DMS153 (cell line): Measurements from ENCODE around the gene MIS18A.
A peak's percentile ranks its signal among the peaks of the same experiment; 100 is the strongest.

Experiments
- DNase-seq: peaks from one replicate; lab custom pipeline; 2025; lab: John Stamatoyannopoulos, UW

Gene MIS18A

DNA sequence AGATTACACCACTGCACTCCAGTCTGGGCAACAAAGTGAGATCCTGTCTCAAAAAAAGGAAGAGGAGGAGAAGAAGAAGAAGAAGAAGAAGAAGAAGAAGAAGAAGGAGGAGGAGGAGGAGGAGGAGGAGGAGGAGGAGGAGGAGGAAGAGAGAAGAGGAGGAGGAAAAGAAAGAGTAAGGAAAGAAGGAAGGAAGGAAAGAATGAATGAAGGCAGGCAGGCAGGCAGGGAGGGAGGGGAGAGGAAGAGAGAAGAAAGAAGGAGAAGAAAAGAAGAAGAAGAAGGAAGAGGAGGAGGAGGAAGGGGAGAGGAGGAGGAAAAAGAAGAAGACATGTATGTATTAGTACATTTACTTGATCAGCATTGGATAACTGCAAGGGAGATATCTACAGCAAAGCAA is 26.7 kb downstream of the MIS18A start:
- no peak for DNase-seq

- DNase-seq: no peak
These were observed 29.2 kb downstream of the MIS18A start for GRCh38 chr21:32249511-32250280.

DNA sequence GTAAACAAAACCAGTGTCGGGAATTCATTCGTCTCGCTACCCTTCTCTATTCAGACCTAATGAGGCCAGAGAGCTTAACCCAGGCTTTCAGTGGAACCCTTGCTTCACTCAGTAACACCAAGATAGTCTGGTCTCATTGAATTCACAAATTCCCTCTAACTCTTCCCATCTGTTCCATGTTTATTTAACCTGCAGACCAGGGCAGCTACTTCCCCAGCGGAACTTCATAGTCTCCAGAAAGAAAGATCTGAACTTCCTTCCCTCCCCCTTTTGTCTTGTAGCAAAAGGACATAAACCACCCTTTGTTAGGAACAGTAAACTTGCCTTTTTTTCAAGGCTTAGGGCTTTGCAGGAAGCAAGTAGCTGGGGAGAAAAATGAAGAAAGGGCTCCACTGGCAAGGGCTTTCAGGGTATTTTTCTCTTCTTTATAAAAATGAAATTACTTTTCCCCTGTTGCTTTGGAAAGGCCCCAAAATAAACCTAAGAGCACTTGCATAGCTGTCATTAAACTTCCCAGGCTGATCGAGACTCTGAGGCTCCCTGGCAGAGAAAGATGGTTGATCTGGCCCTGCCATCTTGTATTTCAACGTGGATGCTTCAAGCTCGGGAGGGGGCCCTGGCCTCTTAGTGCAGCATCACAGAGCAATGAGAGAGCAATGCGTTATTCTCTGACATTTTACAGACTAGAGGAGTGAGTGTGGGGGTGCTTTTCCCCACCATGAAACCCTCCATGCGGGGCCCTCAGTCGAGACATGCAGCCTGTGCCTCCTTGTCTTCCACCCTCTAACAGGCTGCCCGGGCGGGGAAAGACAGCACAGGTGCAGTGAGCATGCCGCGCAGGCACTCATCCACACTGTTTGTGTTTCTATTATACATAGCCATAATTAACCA is 30.0 kb downstream of the MIS18A start:
- peak; percentile 25 for DNase-seq

GRCh38 chr21:32246571-32247140 is 32.2 kb downstream of the MIS18A start:
- no peak for DNase-seq

DNA sequence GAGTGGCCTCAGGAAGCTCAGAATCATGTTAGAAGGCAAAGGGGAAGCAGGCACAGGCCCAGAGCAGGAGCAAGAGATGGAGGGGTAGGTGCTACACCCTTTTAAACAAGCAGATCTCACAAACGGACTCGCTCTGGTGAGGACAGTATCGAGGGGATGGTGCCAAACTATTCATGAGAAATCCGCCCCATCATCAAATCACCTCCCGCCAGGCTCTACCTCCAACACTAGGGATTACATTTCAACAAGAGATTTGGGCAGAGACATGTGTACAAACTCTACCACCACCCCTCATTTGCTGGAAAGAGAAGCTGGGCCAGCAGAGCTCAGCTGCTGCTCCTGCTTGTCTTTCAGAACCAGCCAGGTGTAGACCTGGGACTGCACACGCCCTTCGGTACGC is 32.9 kb downstream of the MIS18A start:
- no peak for DNase-seq

DNA sequence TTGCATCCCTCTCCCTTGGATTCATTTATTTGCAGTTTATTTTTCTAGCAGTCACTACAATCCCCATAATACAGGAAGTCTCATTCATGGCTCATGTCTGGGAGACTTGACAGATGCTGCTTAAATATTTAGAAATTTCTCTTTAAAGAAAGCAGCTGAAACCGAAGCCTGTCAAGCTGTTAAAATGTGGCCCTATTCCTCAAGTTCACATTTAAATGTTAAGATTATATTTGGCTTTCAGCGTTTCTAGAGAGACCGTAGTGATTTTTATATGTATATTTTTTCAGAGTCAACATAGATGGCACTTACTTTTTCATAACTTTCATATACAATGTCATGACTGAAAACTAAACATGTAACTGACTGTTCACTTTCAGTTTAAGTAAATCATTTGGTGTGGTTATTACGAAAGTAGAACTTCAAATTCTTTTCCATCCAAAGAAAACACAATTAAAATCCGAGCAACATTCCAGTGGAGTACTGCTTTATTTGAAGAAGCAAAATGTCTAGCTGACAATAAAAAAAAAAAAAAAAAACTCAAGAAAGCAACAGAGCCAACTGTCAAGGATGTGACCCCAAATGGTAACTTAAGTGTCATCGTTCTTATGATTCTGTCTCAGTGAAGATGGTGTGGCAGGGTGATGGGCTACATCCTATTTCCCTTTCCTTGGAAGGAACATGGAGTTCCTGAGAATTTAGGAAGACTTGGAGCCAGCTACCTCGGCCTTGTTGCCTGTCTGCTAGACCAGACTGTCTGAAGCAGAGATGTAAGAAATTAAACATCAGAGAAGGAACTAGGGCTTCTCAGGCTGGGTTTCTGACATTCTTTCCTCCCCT is 37.8 kb downstream of the MIS18A start:
- DNase-seq: no peak

GRCh38 chr21:32239551-32239950 is 39.3 kb downstream of the MIS18A start:
- DNase-seq: no peak

- DNase-seq: no peak
These were observed 40.8 kb downstream of the MIS18A start for GRCh38 chr21:32238063-32238462.

- no peak for DNase-seq
These were observed 41.8 kb downstream of the MIS18A start for GRCh38 chr21:32237021-32237420.

- no peak for DNase-seq
These were observed 45.0 kb downstream of the MIS18A start for GRCh38 chr21:32233722-32234301.

DNA sequence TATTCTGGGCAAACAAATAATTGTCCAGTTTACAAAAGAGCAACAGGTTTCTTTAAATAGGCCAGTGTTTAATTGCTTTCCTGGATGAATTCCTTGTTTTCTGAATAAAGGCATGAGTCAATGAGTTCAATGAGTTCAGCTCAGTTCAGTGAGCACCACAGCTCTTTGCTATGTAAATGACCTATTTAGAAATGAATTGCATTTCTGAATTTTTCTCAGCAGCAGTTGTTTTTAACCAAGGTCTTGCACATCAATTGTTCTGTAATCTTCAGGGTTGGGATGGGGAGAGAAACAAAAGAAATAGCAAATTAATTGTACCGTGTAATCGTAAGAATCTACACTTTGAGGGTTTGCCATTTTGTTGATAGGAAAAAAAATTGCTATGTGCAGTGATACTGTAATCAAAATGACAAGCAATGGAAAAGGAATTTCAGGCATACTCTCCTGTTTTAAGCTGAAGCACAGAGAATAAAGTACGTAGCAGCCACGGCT is 45.7 kb downstream of the MIS18A start:
- DNase-seq: no peak

- no peak for DNase-seq
These were observed 52.4 kb downstream of the MIS18A start for GRCh38 chr21:32226444-32226843.
